ENCODE data around the gene FAM161A.

The FAM161A gene

GRCh38 chr2:61785583-61785982 lies 68.3 kb downstream of the FAM161A start:
- no peak for DNase-seq

GRCh38 chr2:61784643-61785042 lies 69.2 kb downstream of the FAM161A start:
- DNase-seq = no peak

DNA sequence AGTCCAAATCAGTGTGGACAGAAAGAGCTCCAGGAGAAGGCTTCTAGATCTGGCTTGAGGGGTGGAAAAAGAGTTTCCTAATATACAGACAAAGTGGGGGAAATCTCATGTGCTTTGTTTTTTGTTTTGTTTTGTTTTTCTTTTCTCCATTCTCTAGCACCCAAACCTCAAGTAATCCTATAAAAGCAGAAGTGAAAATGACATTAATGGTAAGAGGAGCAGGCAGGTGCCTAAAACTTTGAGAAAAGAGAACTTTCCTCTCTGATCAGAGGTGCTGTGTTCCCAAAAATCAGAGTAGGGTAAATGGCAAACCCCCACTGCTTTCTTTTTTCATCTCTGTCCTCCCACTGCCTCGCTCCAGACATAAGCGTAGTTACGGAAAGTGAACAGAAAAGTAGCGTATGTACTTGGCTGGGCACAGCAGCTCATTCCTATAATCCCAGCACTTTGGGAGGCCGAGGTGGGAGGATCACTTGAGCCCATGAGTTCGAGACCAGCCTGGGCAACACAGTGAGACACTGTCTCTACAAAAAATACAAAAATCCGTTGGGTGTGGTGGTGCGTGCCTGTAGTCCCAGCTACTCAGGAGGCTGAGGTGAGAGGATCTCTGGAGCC lies 77.8 kb downstream of the FAM161A start:
- DNase-seq = no peak

Measured in right forelimb (tissue), 1 donor.